PFSK-1 (cell line): ENCODE measurements around the gene TRAK1.

Experiments
- POLR2AphosphoS5 ChIP-seq: IDR thresholded peaks from 2 replicates; pipeline ENCODE4 v1.6.1; 2012; ENCODE audit warnings: low read depth, mild to moderate bottlenecking, control low read depth, low read length, moderate library complexity
- TAF1 ChIP-seq: IDR thresholded peaks from 2 replicates; pipeline ENCODE4 v1.6.1; 2012; ENCODE audit warnings: low read length, control low read depth, borderline replicate concordance; ENCODE audit not compliant: insufficient read depth

DNA sequence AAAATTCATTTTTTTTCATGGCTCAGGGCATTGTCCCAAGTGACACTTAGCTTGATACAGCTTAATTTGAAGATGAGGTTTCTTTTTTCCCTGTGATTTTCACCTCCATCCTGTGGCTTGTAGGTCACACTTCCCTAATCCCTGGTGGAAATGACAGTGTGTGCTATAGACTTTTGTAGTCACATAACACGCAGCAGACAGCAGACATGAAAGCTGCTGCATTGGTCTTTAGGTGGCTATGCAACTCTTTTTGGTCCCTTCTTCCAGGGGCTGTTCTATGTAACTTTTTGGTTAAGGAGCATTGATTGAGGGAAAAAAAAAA, 38.8 kb downstream of the TRAK1 start:
- TF ChIP-seq TAF1 (no peak), POLR2AphosphoS5 (no peak)
